GM21390 (cell line): ENCODE measurements around the gene NEK1.
"Not testable (repeated sequence)": the region's sequence is repeated elsewhere in the genome, so short reads cannot be mapped to it uniquely, and the experiment has no call there.

Experiments used
- ATAC-seq: cut with Tn5 transposase; IDR thresholded peaks from one replicate; pipeline ENCODE4 v1.9.1; 2021; ENCODE audit not compliant: unreplicated experiment

NEK1 gene

DNA sequence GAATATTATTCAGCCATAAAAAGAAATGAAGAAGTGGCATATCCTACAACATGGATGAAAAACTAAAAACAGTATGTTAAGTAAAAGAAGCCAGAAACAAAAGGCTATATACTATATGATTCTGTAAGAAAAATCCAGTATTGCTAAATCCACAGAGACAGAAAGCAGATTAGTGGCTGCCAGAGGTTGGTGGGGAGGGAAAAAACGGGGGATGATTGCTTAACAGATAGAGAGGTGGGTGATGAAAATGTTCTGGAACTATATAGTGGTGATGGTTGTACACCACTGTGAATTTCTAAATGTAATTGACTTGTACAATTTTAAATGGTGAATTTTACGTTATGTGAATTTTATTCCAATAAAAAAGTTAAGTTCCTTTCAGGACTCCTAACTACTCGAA is 184.0 kb downstream of the NEK1 start:
- ATAC-seq, result no peak

DNA sequence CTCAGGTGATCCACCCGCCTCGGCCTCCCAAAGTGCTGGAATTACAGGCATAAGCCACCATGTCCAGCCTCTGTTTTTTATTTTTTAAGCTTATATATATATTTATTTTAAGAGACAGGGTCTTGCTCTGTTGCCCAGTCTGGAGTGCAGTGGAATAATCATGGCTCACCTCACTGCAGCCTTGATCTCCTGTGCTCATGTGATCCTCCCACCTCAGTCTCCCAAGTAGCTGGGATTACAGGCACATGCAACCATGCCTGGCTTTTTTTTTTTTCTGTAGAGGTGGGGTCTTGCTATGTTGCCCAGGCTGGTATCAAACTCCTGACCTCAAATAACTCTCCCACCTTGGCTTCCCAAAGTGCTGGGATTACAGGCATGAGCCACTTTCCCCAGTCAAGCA is 184.7 kb downstream of the NEK1 start:
- ATAC-seq, result not testable (repeated sequence)

DNA sequence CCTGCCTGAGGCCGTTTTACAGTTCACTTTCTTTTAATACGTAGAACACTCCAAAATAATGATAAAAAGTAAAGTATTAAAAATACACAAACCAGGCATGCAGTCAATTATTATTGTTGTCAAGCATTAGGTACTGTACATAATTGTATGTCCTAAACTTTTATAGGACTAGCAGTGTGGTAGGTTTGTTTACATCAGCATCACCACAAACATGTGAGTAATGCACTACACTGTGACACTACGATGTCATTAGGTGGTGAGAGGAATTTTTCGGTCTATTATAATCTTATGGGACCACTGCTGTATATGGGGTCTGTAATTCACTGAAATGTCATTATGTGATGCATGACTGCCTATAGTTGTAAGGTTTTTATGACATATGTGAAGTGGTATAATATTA is 192.1 kb downstream of the NEK1 start:
- no peak for ATAC-seq

DNA sequence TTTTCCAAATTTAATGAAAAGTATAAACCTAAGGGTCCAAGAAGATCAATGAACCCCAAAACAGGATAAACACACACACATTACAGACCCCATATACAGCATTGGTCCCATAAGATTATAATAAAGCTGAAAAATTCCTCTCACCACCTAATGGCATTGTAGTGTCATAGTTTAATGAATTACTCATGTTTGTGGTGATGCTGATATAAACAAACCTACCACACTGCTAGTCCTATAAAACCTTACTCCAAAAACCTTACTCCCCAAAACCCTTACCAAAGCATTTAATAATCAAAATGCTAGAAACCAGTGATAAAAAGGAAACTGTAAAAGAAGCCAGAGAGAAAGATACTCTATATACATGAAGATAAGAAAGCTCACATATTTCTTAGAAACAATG is 193.5 kb downstream of the NEK1 start:
- ATAC-seq, result no peak

DNA sequence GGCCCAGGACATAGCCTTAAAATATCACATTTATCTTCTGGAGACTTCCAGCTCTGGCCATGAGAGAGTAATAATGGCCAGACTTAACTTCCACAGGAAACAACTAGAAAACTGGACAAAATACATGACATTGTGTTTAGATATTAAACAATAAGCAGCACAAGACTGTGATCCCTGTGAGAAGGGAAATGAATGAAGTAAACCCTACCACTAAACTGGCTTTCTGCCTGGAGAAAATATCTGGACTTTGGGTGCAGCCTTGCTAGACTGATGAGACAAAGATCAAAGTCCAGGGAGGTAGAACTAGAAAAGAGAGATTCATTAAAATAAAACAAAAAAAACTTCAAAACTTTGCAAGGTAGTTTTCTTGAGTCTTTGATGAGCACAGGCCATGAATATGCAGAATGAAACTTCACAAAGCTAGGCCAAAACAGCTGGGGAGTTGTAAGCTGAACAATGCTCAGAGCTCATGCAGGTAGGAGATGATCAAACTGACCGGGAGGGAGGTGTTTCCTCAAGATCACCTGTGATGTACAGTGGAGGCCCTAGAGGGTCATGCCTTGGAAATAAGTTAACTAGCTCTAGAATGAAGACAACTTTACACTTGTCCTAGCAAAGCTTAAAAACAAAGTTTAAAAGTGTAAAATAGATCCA is 194.6 kb downstream of the NEK1 start:
- ATAC-seq, result no peak

DNA sequence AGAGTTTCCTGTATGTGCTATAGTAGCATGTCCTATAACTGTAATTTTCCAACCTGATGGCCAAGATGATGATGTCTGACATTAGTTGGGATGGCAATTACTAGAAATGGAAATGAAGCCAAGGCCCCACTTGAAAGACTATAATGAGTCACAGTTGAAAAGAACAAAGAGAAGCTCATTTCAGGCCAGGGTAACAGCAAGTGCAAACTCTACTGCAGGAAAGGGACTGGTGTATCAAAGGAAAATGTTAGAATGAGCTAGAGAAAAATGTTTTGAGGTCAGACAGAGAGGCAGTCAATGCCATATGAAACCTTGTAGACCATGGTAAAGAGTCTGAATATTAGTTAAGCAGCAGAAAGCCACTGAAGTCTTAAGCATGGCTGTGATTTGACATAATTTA is 195.4 kb downstream of the NEK1 start:
- peak; percentile 42 for ATAC-seq

DNA sequence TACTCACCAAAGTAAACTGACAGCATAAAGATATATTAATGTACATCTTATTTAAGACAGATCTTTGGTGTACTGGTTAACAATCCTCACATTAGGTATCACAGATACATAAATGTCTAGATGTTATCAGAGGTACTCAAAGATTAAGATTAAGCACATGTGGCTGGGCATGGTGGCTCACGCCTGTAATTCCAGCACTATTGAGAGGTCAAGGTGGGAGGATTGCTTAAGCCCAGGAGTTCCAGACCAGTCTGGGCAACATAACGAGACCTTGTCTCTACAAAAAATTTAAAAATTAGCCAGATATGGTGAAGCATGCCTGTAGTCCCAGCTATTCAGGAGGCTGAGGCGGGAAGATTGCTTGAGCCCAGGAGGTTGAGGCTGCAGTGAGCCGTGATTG is 195.9 kb downstream of the NEK1 start:
- no peak for ATAC-seq

DNA sequence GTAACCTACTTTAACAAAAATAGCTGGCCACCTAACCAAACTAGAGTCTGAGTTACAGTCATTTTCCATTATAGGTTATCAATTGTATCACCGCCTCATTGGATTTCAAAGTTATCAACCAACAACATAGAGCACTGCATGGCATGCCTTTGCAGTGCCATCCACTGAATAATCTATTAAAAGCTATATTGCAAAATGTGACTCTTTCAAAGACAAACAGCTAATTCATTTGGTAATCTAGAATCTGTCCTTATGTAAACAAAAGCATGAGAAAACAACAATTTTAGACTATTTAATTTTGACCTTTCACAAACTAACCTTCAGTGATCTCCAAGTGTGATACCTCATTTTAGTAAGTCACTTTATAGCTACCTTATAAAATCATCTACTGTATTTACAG is 197.5 kb downstream of the NEK1 start:
- ATAC-seq, result no peak

DNA sequence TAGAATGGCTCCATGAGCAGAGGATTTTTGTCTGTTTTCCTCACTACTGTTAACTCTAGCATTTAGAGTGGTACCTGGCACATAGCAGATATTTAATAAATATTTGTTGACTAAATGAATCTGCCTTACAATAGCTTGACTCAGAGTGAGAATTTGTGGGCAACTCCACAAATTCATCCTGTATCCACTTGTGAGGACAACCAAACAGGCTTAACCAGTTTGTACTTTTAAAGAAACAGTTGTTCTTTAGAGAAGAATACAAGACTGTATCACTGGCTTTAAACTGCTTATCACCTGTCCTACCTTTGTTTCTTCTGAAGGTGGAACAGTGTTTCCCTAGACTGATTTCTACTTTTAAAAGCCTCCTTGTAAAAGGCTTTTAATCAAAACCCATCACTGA is 200.3 kb downstream of the NEK1 start:
- ATAC-seq, result no peak

DNA sequence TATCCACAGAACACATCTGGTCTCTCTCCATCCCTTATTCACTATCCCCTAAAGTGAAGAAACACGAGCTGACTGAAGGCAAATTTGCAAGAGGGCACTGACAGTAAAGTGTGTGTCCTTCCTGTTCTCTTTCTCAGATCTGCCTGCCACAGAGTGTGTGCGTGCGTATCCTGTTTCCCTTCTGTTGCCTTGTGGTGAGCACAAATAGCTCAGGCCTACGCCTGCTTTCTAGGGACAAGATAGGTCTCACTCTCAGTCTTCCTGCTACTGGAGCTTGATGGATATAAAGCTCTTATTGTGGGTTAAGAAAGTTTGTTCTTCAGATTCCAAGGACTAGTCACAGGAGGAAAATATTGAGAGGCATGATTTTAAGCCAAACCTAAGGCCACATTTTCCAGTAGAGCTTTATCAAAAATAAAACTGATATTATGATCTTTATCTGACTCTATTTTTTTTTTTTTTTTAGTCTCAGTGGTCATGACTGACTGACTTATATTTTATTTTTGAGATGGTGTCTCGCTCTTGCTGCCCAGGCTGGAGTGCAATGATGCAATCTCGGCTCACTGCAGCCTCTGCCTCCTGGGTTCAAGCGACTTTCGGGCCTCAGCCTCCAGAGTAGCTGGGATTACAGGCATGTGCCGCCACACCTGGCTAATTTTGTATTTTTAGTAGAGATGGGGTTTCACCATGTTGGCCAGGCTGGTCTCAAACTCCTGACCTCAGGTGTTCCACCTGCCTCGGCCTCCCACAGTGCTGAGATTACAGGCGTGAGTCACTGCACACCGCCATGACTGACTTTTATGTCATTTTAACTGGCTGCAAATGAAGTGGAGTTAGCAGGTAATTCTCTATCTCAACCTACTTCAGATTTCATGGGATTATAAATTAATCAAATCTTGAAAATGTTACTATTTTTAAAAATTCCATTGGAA is 201.3 kb downstream of the NEK1 start:
- ATAC-seq, result peak; percentile 99

DNA sequence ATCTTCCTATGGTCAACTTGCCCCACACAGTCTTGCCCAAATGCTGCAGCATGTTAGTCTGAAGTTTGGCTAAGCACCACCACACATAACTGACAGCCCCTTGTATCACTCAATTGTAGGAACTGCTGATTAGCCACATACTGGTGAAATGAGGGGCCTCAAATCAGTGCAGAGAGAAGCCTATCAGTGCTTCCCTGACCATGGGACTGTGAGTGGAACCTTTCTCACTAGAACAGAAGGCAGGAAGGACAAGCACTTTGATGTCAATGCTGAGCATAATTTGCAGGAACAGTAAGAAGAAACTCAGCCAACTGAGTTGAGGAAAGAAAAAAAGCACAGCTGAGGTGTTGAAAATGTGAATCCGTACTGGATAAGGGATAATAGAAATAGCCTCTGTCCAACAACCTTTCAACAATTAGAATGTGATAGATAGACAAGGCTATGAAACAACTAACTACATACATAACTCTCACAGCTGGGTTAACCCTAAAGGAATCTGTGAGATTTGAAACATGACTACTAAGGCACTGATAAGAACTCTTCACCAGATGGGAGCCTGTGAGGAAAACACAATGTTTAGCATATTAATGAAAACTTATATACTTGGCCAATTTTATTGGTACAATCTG is 205.1 kb downstream of the NEK1 start:
- no peak for ATAC-seq

DNA sequence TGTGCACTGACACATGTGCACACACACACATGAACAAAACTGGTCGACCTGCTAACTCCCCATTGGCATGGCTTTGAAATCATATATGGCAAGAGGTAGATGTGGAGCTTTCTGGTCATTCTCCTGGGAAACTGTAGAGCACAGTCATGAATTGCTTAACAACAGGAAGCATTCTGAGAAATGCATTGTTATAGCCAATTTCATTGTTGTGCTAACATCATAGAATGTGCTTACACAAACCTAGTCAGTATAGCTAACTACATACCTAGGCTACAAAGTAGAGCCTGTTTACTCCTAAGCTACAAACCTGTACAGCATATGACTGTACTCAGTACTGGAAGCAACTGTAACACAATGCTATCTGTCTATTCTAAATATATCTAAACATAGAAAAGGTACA is 207.4 kb downstream of the NEK1 start:
- ATAC-seq, result no peak

DNA sequence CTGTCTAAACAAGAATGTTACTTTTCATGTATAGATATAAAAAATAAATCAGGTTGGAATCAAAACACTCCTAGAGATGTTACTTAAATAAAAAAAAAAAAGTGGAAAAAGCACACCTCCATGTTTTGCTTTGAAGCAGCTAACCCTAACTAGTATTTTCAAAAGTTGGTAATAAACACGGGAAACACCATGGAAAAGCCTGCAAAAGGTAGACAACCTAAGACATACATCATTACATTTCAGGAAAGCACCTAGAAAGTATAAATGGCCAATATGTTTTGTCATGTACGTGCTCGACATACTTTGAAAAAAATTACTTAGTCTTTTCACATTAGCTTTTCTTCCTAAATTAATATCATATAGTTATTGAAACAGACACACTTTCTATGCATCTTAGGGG is 211.6 kb downstream of the NEK1 start:
- ATAC-seq, result no peak

DNA sequence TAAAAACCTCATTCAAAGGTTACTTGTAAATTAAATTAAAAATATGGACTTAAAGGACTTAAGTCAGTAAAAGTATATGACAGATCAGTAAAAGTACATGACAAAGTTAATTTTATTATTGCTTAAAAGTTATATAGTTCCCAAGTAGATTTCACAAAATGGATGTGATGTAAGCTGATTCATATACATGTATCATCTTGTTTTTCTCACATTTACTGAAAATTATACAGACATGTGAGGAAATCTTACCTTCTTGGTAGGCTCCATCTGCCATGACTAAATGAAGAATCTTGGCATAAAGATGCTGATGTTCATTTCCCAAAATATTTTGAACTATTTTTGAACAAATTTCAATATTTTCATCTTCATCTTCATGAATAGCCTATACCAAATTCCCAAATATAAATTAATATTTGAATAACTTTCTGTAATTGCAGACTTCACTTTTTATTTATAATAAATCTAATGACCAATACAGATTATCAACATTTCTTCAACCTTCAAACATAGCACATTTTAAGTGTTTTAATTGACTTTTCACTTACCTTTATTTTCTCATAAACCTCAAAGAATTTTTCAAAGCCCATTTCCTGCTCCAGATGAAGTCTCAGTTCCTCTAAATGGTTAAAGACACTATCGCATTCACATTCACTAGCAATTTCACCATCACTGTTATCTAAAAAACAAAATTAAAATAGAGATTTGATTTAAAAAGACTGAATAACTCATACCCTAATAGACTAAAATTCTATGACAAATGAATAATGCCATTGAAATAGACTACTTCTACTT is 212.2 kb downstream of the NEK1 start:
- ATAC-seq, result peak; percentile 71

DNA sequence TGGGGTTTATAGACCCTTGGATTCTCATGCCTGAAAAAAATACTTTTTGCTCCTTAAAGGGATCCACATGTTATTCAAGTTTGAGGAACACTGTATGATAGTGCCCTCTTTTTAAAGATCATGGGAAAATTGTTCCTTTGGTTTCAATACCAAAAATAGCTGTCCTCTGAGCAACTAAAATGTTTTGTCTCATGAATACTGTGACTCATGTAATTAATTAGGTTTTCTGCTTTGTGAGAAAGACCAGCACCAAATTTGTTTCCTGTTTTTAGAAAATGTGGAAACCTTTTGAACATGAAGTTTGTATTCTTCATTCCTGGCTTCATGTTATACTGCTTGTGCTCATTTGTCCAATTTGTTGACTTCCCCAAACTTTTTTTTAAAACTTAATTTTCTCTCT is 214.1 kb downstream of the NEK1 start:
- no peak for ATAC-seq

DNA sequence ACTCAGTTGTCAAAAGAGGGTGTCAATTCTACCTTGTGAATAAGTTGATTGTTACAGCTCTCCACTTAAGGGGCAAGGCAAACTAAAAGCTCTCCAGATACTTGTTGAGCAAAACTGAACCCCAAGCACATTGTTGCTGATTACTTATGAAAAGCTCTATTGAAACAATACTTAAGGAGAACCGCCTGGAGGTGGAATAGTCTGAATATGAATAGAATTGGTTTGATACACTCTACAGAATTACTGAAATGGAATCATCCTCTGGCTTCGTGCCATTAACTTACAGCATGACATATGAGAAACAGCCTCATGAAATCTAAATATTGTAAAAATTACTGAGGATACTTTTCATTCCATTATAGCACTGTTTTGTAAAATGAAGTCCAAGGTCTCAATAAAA is 214.6 kb downstream of the NEK1 start:
- ATAC-seq, result no peak

DNA sequence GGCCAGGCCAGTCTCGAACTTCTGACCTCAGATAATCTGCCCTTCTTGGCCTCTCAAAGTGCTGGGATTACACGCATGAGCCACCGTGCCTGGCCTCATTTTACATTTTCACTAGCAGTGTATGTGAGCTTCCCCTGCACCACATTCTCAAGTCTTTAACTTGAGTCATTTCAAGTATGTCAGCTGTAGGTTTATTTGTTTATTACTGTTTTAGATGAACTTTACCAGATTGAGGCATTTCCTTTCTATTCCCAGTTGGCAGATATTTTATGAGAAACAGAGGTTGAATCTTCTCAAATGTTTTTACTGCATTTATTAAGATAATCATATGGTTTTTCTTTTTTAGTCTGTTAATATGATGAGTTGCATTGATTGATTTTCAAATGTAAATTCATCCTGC is 227.0 kb downstream of the NEK1 start:
- ATAC-seq, result no peak

DNA sequence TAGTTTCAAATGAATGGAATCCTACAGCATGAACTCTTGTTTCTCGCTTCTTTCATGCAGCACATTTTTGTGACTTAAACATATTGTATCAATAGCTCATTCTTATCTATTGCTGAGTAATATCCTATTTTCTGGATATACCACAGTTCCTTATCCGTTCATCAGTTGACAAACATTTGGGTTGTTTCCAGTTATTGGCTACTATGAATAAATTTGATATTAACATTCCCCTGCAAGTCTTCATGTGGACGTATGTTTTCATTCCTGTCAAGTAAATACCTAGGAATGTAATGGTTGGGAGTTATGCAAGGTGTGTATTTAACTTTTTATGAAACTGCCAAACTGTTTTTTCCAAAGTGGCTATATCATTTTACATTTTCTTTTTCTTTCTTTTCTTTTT is 227.6 kb downstream of the NEK1 start:
- no peak for ATAC-seq

DNA sequence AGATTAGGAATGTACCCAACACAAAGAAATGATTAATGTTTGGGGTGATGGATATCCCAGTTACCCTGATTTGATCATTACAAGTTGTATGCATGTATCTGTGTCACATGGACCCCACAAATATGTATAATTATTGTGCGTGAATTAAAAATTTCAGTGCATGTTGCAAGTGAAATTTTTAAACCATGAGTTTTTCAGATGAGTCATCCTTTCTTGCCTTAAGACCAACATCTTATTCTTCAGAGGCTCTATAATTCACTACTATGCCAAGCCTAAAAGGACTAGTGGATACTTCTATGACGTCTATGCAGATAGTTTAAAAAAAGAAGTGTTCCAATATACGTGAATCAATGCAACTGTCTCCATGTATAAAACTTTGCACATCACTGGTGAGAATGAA is 228.7 kb downstream of the NEK1 start:
- ATAC-seq, result no peak

DNA sequence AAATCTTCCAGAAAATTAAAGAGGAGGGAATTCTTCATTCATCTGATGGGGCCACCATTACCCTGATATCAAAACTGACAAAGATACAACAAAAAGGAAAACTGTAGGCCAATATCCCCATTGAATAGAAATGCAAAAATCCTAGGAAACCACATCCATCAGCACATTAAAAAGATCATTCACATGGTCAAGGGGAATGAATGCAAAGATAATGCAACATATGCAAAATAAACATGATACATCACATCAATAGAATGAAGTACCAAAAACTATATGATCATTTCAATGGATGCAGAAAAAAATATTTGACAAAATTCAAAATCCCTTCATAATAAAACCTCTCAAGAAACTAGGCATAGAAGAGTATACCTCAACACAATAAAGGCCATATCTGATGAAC is 232.7 kb downstream of the NEK1 start:
- ATAC-seq, result no peak

DNA sequence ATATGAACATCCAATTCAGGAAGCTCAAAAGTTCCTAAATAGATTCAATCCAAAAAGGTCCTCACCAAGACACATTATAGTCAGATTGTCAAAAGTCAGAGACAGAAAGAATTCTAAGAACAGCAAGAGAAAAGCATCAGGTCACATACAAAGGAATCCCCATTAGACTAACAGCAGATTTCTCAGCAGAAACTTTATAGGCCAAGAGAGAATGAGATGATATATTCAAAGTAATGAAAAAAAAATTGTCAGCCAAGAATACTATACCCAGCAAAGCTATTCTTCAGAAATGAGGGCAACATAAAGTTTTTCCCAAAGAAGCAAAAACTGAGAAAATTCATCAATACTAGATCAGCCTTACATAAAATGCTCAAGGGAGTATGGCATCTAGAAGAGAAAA is 235.0 kb downstream of the NEK1 start:
- no peak for ATAC-seq
